Activated naive CD8-positive, alpha-beta T cell treated with anti-CD3 and anti-CD28 coated beads for 36 hours (primary cell): ENCODE data around the gene TMEM135. TPM values are rescaled to one million over a fixed set of nuclear protein-coding genes. Genes with fewer than 3 reads are reported as not detected.
"Not testable (repeated sequence)": the region's sequence is repeated elsewhere in the genome, so short reads cannot be mapped to it uniquely, and the experiment has no call there.

Experiments used
- DNase-seq: peaks from one replicate; pipeline ENCODE4 v3.0.0; 2021
- H3K27ac Mint-ChIP-seq: one replicate; pipeline ENCODE4 v1.8.0; 2022; ENCODE audit warnings: mild to moderate bottlenecking, moderate library complexity, mixed read lengths
- H3K27me3 Mint-ChIP-seq: one replicate; pipeline ENCODE4 v1.8.0; 2022; ENCODE audit warnings: mild to moderate bottlenecking, mixed read lengths
- H3K36me3 Mint-ChIP-seq: one replicate; pipeline ENCODE4 v1.8.0; 2021; ENCODE audit warnings: mild to moderate bottlenecking, mixed read lengths
- H3K4me1 Mint-ChIP-seq: one replicate; pipeline ENCODE4 v1.8.0; 2021; ENCODE audit warnings: mixed read lengths
- H3K4me3 Mint-ChIP-seq: one replicate; pipeline ENCODE4 v1.8.0; 2022; ENCODE audit warnings: mild to moderate bottlenecking, moderate library complexity, mixed read lengths
- H3K9me3 Mint-ChIP-seq: one replicate; pipeline ENCODE4 v1.8.0; 2022; ENCODE audit warnings: mixed read lengths
- total RNA-seq, 2 experiments: library from RNA; stranded (reverse); gene quantifications; one replicate each; pipeline ENCODE4 v1.2.3, GENCODE V29; 2021

TMEM135 gene
- total RNA-seq, 2 experiments from 2014 or later = 22.8 to 29.0 TPM

DNA sequence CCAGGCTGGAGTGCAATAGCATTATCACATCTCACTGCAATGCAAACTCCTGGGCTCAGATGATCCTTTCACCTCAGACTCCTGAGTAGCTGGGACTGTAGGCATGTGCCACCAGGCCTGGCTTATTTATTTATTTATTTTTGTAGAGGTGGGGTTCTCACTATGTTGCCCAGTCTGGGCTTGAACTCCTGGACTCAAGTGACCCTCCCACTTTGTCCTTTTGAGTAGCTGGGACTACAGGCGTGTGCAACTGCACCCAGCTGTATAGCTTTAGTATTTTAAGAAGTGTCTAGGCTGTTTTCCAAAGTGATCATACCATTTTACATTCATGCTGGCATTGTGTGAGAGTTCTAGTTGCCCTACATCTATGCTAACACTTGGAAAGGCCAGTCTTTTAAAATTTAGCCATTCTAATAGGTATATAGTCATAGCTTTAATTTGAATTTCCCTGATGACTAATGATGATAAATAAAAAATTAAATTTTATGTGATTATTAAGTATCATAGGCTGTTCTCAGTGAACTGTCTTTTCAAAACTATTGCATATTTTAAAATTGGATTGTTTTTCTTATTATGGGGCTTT, 96.9 kb downstream of the TMEM135 start:
- H3K4me1 Mint-ChIP-seq = no peaks in the 10 kb centered on the region
- no peak overlapping the region for H3K27ac Mint-ChIP-seq
- H3K36me3 Mint-ChIP-seq = peaks cover 12% of the 10 kb centered on the region
- no peak for DNase-seq
- H3K9me3 Mint-ChIP-seq = peaks cover 10% of the 10 kb centered on the region
- no peak overlapping the region for H3K4me3 Mint-ChIP-seq
- H3K27me3 Mint-ChIP-seq = no peaks in the 10 kb centered on the region

DNA sequence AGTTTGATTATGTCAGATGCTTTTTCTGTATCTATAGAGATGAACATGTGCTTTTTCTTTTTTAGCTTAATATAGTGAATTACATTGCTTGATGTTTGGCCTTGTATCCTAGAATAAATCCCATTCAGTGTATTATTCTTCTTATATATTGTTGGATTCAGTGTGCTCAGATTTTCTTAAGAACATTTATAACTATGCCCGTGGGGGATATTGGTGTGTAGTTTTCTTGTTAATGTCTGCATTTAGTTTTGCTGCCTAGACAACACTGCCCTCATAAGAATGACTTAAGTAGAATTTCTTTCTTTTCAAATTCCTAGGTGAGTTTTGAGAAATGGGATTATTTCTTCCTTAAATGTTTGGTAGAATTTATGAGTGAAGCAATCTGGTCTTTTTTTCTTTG, 98.5 kb downstream of the TMEM135 start:
- peaks cover 13% of the 10 kb centered on the region for H3K9me3 Mint-ChIP-seq
- no peaks in the 10 kb centered on the region for H3K27me3 Mint-ChIP-seq
- H3K36me3 Mint-ChIP-seq = peaks cover 22% of the 10 kb centered on the region
- H3K27ac Mint-ChIP-seq = no peak overlapping the region
- H3K4me1 Mint-ChIP-seq = no peaks in the 10 kb centered on the region
- H3K4me3 Mint-ChIP-seq = no peak overlapping the region
- DNase-seq = no peak

DNA sequence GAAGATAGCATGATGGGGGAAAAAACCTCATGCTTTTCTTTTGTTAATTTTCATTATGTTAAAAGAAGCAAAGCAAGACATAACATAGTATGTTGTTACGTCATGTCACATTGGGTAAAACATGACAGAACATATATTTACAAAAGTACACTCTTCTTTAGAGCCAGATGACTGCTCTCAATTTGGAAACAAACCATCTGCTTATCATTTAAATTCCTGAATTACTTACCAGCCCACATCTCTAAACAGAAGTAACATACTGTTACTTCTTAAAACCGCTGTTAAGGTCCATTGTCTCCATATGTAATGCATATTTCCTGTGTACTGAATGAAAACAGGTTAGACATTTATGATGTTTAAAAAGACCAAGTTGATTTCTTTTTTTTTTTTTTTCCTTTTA, 100.0 kb downstream of the TMEM135 start:
- no peak overlapping the region for H3K4me3 Mint-ChIP-seq
- DNase-seq = no peak
- H3K27me3 Mint-ChIP-seq = no peaks in the 10 kb centered on the region
- H3K9me3 Mint-ChIP-seq = peaks cover 13% of the 10 kb centered on the region
- peaks cover 5% of the 10 kb centered on the region for H3K4me1 Mint-ChIP-seq
- peaks cover 23% of the 10 kb centered on the region for H3K36me3 Mint-ChIP-seq
- H3K27ac Mint-ChIP-seq = no peak overlapping the region

DNA sequence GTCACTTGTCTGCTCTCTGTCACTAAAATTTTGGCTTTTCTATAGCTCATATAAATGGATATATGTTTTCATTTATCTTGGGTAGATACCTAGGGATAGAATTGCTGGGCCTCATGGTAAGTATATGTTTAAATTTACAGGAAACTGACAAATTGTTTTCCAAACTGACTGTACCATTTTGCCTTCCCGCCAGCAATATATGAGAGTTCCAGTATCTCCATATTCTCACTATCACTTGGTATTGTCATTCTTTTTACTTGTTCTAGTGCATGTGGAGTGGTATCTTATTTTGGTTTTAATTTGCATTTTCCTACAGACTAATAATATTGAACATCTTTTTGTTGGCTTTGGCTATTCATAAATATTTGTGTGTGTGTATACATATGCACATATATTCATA, 101.7 kb downstream of the TMEM135 start:
- Mint-ChIP-seq H3K4me1 (peaks cover 17% of the 10 kb centered on the region), H3K27me3 (no peaks in the 10 kb centered on the region), H3K4me3 (no peak overlapping the region), H3K27ac (no peak overlapping the region), H3K36me3 (peaks cover 21% of the 10 kb centered on the region), H3K9me3 (peaks cover 13% of the 10 kb centered on the region)
- no peak for DNase-seq

DNA sequence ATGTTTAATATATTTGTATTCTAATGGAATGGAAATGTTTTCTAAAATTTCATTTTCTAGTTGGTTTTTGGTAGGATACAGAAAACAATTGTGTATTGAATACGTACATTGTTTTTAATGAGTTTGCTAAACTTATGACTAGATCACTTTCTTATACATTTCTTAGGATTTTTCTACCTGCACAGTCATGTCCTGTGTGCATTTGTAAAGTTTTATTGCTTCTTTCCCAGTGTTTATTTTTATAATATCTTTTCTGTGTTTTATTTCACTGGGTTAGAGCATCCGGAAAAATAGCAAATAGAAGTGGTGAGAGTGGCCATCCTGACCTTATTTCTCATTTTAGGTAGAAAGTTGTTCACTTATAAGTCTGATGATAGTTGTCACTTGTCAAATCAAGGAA, 103.6 kb downstream of the TMEM135 start:
- H3K27ac Mint-ChIP-seq = no peak overlapping the region
- no peak overlapping the region for H3K4me3 Mint-ChIP-seq
- peaks cover 23% of the 10 kb centered on the region for H3K36me3 Mint-ChIP-seq
- peaks cover 26% of the 10 kb centered on the region for H3K4me1 Mint-ChIP-seq
- peaks cover 13% of the 10 kb centered on the region for H3K9me3 Mint-ChIP-seq
- no peak for DNase-seq
- no peaks in the 10 kb centered on the region for H3K27me3 Mint-ChIP-seq

DNA sequence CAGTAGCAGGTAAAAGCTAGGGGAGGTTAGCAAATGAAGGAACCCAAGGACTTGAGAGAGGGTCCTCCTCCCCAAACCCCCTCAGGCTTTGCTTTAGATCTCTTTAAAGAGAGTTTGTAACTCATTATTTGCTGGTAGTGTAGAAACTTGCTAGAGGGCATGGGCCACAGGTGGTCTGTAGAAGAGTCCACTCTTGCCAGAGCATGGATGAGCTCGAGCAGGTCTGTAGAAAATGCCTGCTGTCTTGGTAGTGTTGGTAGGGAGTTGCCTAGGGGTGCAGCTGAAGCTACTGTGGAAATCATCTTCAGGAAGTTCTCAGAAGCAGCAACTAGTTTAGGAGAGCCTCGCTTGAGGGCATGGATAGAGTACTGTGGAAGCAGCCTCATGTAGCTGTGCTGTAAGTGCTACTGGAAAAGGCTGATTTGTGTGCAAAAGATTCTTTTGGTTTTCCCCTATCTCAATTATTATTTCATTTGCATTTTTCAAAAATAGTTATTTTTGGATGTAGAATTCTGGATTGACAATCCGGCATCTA, 104.3 kb downstream of the TMEM135 start:
- no peak for DNase-seq

DNA sequence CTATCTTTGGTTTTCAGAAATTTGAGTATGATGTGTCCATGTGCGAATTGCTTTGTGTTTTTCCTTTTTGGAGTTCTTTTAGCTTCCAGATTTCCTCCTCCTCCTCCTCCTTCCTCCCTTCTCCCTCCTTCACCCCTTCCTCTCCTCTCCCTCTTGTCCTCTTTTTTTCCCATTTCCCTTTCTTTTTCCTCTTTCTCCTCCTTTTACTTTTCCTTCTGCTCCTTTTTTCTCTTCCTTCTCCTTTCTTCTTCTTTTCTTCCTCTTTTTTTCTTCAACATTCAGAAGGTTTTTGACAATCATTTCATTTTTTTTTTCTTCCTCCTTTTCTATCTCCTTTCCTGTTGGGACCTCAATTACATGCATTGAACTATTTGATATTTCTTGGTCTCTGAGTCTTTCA, 104.9 kb downstream of the TMEM135 start:
- Mint-ChIP-seq H3K4me3 (no peak overlapping the region), H3K9me3 (peaks cover 8% of the 10 kb centered on the region), H3K27me3 (no peaks in the 10 kb centered on the region), H3K4me1 (peaks cover 26% of the 10 kb centered on the region), H3K27ac (no peak overlapping the region), H3K36me3 (peaks cover 18% of the 10 kb centered on the region)
- DNase-seq = no peak

More for the DNA sequence above, 104.3 kb downstream of the TMEM135 start:
- H3K27me3 Mint-ChIP-seq = no peaks in the 10 kb centered on the region
- H3K27ac Mint-ChIP-seq = no peak overlapping the region
- peaks cover 26% of the 10 kb centered on the region for H3K4me1 Mint-ChIP-seq
- peaks cover 19% of the 10 kb centered on the region for H3K36me3 Mint-ChIP-seq
- H3K4me3 Mint-ChIP-seq = no peak overlapping the region
- H3K9me3 Mint-ChIP-seq = peaks cover 10% of the 10 kb centered on the region

DNA sequence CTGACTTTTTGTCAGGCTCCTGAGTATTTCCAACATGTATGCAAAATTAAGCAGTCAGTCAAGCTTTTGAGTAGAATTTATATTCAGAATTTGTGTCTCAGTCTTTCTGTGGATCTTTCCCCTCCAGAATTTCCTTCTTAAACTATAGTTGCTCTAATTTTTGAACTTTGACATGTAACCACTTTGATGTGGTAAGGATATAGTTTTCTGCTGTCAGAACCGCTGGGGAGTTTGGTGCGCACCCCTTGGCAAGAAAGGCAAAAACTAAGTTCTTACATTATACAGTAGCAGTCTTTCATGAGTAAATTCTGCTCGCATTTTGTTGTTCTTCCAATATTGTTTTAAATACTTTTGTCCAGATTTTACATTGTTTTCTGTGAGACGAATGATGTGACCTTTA, 105.9 kb downstream of the TMEM135 start:
- H3K27me3 Mint-ChIP-seq = no peaks in the 10 kb centered on the region

DNA sequence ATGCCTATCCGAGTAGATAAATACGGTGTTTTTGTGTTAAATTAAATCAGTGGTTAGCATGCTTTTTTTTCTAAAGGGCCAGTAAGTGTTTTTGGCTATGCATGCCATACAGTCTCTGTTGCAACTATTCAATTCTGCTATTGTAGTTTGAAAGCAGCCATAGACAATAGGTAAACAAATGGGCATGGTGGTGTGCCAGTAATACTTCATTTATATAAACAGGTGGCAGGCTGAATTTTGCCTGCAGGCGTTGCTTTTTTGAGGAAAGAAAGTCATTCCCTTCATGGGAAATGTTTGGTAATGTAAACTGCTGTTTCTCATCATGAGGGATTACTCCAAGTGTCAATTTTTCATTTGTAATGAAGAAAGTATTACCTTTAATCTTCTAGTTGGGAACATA, 106.5 kb downstream of the TMEM135 start:
- no peak overlapping the region for H3K27ac Mint-ChIP-seq
- peaks cover 26% of the 10 kb centered on the region for H3K4me1 Mint-ChIP-seq
- H3K4me3 Mint-ChIP-seq = no peak overlapping the region
- no peak for DNase-seq
- H3K9me3 Mint-ChIP-seq = peaks cover 8% of the 10 kb centered on the region
- H3K36me3 Mint-ChIP-seq = peaks cover 16% of the 10 kb centered on the region
- no peaks in the 10 kb centered on the region for H3K27me3 Mint-ChIP-seq

More for the DNA sequence above, 105.9 kb downstream of the TMEM135 start:
- peaks cover 8% of the 10 kb centered on the region for H3K9me3 Mint-ChIP-seq
- DNase-seq = no peak
- H3K27ac Mint-ChIP-seq = no peak overlapping the region
- peaks cover 26% of the 10 kb centered on the region for H3K4me1 Mint-ChIP-seq
- no peak overlapping the region for H3K4me3 Mint-ChIP-seq
- peaks cover 16% of the 10 kb centered on the region for H3K36me3 Mint-ChIP-seq

DNA sequence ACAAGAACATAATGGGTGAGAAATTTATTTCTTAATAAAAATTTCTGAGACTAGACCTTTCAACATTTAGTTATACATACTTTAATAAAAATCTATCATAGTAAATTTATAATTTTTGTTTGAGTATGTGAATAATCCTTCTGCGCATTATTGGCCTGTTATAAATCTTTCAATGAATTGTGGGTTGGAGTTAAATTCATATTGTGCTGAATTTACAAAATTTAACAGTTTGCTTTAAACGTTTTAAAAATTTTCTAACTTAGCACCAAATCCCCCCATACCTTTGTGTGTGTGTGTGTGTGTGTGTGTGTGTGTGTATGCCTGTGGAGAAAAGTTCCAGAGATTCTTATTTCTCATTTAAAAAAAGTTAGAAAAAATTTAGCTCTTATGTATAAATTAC, 111.0 kb downstream of the TMEM135 start:
- Mint-ChIP-seq H3K4me3 (no peak overlapping the region), H3K36me3 (peaks cover 18% of the 10 kb centered on the region), H3K27ac (no peak overlapping the region), H3K27me3 (no peaks in the 10 kb centered on the region), H3K4me1 (peaks cover 15% of the 10 kb centered on the region), H3K9me3 (peaks cover 7% of the 10 kb centered on the region)
- DNase-seq = no peak

DNA sequence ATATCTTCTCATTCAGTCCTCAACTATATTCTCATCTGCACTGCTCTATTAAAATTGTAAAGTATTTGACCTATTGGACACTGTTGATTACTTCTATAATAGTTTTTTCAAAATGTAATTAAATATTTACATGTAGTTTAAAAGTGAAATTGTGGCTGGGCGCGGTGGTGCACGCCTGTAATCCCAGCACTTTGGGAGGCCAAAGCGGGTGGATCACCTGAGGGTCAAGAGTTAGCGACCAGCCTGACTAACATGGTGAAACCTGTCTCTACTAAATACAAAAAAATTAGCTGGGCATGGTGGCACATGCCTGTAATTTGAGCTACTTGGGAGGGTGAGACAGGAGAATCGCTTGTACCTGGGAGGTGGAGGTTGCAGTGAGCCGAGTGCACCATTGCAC, 112.0 kb downstream of the TMEM135 start:
- H3K36me3 Mint-ChIP-seq = peaks cover 20% of the 10 kb centered on the region
- H3K4me1 Mint-ChIP-seq = peaks cover 12% of the 10 kb centered on the region
- DNase-seq, H3K9me3 Mint-ChIP-seq, H3K4me3 Mint-ChIP-seq, H3K27ac Mint-ChIP-seq, H3K27me3 Mint-ChIP-seq: not testable (repeated sequence)

DNA sequence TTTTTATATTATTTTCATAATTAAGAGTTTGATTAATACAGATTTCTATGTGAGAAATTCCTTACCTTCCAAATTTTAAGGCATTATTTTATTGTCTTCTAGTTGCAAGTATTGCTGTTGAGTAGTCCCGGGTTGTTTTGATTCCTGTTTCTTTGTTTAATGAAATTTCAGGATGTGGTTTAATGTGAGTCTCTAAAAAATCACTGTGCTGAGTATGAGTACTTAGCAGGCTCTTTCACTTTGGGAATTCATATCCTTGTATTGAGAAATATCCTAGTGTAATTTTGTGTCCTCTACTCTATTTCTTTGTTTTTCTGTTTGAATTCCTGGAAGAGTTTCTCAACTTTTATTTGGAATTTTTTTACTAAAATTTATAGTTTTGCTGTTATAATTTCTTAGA, 113.2 kb downstream of the TMEM135 start:
- no peak for DNase-seq
- no peaks in the 10 kb centered on the region for H3K27me3 Mint-ChIP-seq
- H3K9me3 Mint-ChIP-seq = peaks cover 4% of the 10 kb centered on the region
- peaks cover 4% of the 10 kb centered on the region for H3K4me1 Mint-ChIP-seq
- H3K27ac Mint-ChIP-seq = no peak overlapping the region
- peaks cover 19% of the 10 kb centered on the region for H3K36me3 Mint-ChIP-seq
- no peak overlapping the region for H3K4me3 Mint-ChIP-seq

DNA sequence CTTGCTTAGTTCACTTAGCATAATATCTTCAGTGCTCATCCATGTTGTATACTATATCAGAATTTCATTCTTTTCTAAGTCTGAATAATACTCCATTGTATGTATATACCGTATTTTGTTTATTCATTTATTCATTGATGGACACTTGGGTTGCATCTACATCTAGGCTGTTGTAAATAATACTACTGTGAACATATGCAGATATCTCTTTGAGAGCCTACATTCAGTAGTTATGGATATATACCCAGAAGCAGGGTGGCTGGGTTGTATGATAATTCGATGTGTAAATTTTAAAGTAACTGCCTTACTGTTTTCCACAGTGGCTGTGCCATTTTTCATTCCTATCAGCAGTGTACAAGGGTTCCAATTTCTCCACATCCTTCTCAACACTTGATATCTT, 116.5 kb downstream of the TMEM135 start:
- Mint-ChIP-seq H3K4me3 (no peak overlapping the region), H3K27ac (no peak overlapping the region), H3K36me3 (peaks cover 20% of the 10 kb centered on the region), H3K27me3 (no peaks in the 10 kb centered on the region), H3K9me3 (peaks cover 4% of the 10 kb centered on the region), H3K4me1 (peaks cover 10% of the 10 kb centered on the region)
- no peak for DNase-seq

DNA sequence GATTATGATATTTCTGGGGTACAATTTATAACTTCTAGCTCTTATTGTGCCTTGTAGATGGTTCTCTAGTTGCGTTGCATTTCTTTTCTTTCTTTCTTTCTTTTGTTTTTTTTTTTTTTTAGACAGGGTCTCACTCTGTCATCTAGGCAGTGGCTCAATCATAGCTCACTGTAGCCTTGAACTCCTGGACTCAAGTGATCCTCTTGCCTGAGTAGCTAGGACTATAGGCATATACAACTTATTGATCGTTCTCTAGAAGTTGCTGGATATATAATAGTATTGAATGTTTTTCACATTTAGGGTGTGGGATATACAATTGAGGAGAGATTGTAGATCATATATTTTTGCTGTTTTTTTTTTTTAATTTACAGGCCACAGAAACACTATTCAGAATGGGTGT, 119.2 kb downstream of the TMEM135 start:
- Mint-ChIP-seq H3K9me3 (peaks cover 2% of the 10 kb centered on the region), H3K4me1 (peaks cover 8% of the 10 kb centered on the region), H3K27me3 (no peaks in the 10 kb centered on the region), H3K36me3 (peaks cover 13% of the 10 kb centered on the region), H3K27ac (no peak overlapping the region), H3K4me3 (no peak overlapping the region)
- DNase-seq = no peak

DNA sequence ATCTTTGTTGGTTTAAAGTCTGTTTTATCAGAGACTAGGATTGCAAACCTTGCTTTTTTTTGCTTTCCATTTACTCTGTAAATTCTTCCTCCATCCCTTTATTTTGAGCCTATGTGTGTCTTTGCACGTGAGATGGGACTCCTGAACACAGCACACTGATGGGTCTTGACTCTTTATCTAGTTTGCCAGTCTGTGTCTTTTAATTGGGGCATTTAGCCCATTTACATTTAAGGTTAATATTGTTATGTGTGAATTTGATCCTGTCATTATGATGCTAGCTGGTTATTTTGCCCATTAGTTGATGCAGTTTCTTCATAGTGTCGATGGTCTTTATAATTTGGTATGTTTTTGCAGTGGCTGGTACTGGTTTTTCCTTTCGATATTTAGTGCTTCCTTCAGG, 131.3 kb downstream of the TMEM135 start:
- Mint-ChIP-seq H3K36me3 (peaks cover 52% of the 10 kb centered on the region), H3K9me3 (peaks cover 34% of the 10 kb centered on the region), H3K4me1 (peaks cover 11% of the 10 kb centered on the region)
- not testable (repeated sequence) for H3K27me3 Mint-ChIP-seq, DNase-seq, H3K4me3 Mint-ChIP-seq, H3K27ac Mint-ChIP-seq
